Right lobe of liver (tissue), 4 donors: Measurements from ENCODE around the gene NCKAP5.

Experiments
- POLR2A ChIP-seq: fragments of 450-650 bp; IDR thresholded peaks from one replicate; pipeline ENCODE4 v1.6.1; 2017; ENCODE audit warnings: antibody characterized with exemption, mild to moderate bottlenecking
- TF ChIP-seq, protein P1 (sequence below), 4 donors: fragments of 200-600 bp in 3 of 4; fragments of 450-650 bp in 1 of 4; IDR thresholded peaks; one replicate each; pipeline versions ENCODE4 v1.5.1 to v1.8.0; 2016 to 2022; ENCODE audit warnings: antibody characterized with exemption in 4 of 4, mild to moderate bottlenecking in 2 of 4
- donor health status: DM: no; HTN: no; CAD: no.
- donor health status: DM: no; HTN: no; CAD: no.
- donor health status: DM: no; HTN: yes; CAD: no.

GRCh38 chr2:133492719-133493380 is 75.4 kb downstream of the NCKAP5 start:
- TF ChIP-seq, protein P1, sequence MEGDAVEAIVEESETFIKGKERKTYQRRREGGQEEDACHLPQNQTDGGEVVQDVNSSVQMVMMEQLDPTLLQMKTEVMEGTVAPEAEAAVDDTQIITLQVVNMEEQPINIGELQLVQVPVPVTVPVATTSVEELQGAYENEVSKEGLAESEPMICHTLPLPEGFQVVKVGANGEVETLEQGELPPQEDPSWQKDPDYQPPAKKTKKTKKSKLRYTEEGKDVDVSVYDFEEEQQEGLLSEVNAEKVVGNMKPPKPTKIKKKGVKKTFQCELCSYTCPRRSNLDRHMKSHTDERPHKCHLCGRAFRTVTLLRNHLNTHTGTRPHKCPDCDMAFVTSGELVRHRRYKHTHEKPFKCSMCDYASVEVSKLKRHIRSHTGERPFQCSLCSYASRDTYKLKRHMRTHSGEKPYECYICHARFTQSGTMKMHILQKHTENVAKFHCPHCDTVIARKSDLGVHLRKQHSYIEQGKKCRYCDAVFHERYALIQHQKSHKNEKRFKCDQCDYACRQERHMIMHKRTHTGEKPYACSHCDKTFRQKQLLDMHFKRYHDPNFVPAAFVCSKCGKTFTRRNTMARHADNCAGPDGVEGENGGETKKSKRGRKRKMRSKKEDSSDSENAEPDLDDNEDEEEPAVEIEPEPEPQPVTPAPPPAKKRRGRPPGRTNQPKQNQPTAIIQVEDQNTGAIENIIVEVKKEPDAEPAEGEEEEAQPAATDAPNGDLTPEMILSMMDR (IDR thresholded peaks at IDR 0.05), result no peak
- no peak for TF ChIP-seq POLR2A
